Mucosa of rectum (tissue), 2 donors: Measurements from ENCODE around the gene GPR78.

Experiments
- H3K27ac ChIP-seq, 2 donors: one replicate each; pipeline ENCODE4 v1.7.0; 2013; ENCODE audit warnings: inconsistent platforms in 2 of 2, low read depth in 2 of 2, low read length in 2 of 2
- H3K27me3 ChIP-seq, 2 donors: one replicate each; pipeline ENCODE4 v1.7.0; 2013; ENCODE audit warnings: low read length in 2 of 2; ENCODE audit not compliant: control insufficient read depth in 2 of 2, insufficient read depth in 2 of 2
- H3K36me3 ChIP-seq, 2 donors: one replicate each; pipeline ENCODE4 v1.7.0; 2013; ENCODE audit warnings: low read length in 2 of 2; ENCODE audit not compliant: control insufficient read depth in 2 of 2, insufficient read depth in 2 of 2
- H3K4me1 ChIP-seq, 2 donors: one replicate each; pipeline ENCODE4 v1.7.0; 2013; ENCODE audit warnings: low read length in 2 of 2, mild to moderate bottlenecking in 1 of 2; ENCODE audit not compliant: control insufficient read depth in 2 of 2, insufficient read depth in 2 of 2
- H3K4me3 ChIP-seq, 2 donors: one replicate each; pipeline ENCODE4 v1.7.0; 2013; ENCODE audit warnings: low read length in 2 of 2
- H3K9ac ChIP-seq, 2 donors: one replicate each; pipeline ENCODE4 v1.7.0; 2013; ENCODE audit warnings: low read length in 2 of 2, low read depth in 1 of 2, mild to moderate bottlenecking in 1 of 2
- H3K9me3 ChIP-seq, 2 donors: one replicate each; pipeline ENCODE4 v1.7.0; 2013; ENCODE audit warnings: low read length in 2 of 2; ENCODE audit not compliant: control insufficient read depth in 2 of 2
- donor health status: healthy.
- donor health status: Normal muscosa, but diverticular disease.

GPR78 gene

DNA sequence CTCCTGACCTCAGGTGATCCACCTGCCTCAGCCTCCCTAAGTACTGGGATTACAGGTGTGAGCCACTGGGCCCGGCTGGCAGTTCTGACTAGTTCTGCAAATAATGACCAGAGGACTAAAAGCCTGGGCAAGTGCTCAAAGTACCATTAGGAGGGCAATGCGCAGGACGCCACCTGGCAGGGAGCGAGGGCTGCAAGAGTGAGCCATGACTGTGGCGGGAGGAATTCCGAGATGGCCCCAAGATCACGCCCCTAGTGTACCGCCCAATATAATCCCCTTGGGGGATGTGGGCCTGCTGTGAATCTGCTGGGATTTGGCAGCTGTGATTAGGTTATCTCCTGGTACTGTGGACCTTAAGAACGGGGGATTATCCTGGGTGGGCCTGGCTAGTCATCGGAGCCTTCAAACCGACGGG is 26.2 kb upstream of the GPR78 start:
- Histone ChIP-seq H3K36me3 (no peaks in the 10 kb centered on the region), H3K27ac (no peak overlapping the region), H3K27me3 (no peaks in the 10 kb centered on the region), H3K9me3 (no peaks in the 10 kb centered on the region), H3K4me1 (no peaks in the 10 kb centered on the region), H3K4me3 (no peak overlapping the region), H3K9ac (no peak overlapping the region)

GRCh38 chr4:8554555-8555100 is 25.6 kb upstream of the GPR78 start:
- no peak overlapping the region for H3K9ac ChIP-seq

GRCh38 chr4:8555716-8556115 is 24.5 kb upstream of the GPR78 start:
- Histone ChIP-seq H3K9me3 (no peaks in the 10 kb centered on the region), H3K4me3 (no peak overlapping the region), H3K9ac (no peak overlapping the region), H3K36me3 (no peaks in the 10 kb centered on the region), H3K4me1 (no peaks in the 10 kb centered on the region), H3K27me3 (no peaks in the 10 kb centered on the region), H3K27ac (no peak overlapping the region)

More at GRCh38 chr4:8554555-8555100, 25.6 kb upstream of the GPR78 start:
- Histone ChIP-seq H3K4me3 (no peak overlapping the region), H3K9me3 (no peaks in the 10 kb centered on the region), H3K4me1 (no peaks in the 10 kb centered on the region), H3K27me3 (no peaks in the 10 kb centered on the region), H3K36me3 (no peaks in the 10 kb centered on the region), H3K27ac (no peak overlapping the region)

GRCh38 chr4:8556341-8557150 is 23.6 kb upstream of the GPR78 start:
- Histone ChIP-seq H3K4me3 (no peak overlapping the region), H3K36me3 (no peaks in the 10 kb centered on the region), H3K9me3 (no peaks in the 10 kb centered on the region), H3K4me1 (no peaks in the 10 kb centered on the region), H3K27ac (no peak overlapping the region), H3K27me3 (no peaks in the 10 kb centered on the region), H3K9ac (no peak overlapping the region)

- no peaks in the 10 kb centered on the region for H3K36me3 ChIP-seq
- no peaks in the 10 kb centered on the region for H3K27me3 ChIP-seq
- no peaks in the 10 kb centered on the region for H3K4me1 ChIP-seq
- no peak overlapping the region for H3K9ac ChIP-seq
- H3K27ac ChIP-seq, result no peak overlapping the region
- H3K4me3 ChIP-seq, result no peak overlapping the region
- H3K9me3 ChIP-seq, result no peaks in the 10 kb centered on the region
These were observed 22.8 kb upstream of the GPR78 start for GRCh38 chr4:8557151-8558076.

GRCh38 chr4:8558080-8558960 is 21.9 kb upstream of the GPR78 start:
- H3K36me3 ChIP-seq, result no peaks in the 10 kb centered on the region
- H3K4me1 ChIP-seq, result no peaks in the 10 kb centered on the region
- no peaks in the 10 kb centered on the region for H3K27me3 ChIP-seq
- no peak overlapping the region for H3K9ac ChIP-seq
- no peak overlapping the region for H3K27ac ChIP-seq
- no peak overlapping the region for H3K4me3 ChIP-seq
- H3K9me3 ChIP-seq, result no peaks in the 10 kb centered on the region

GRCh38 chr4:8559011-8559410 is 21.2 kb upstream of the GPR78 start:
- Histone ChIP-seq H3K9ac (no peak overlapping the region), H3K27me3 (no peaks in the 10 kb centered on the region), H3K4me3 (no peak overlapping the region), H3K4me1 (no peaks in the 10 kb centered on the region), H3K9me3 (no peaks in the 10 kb centered on the region), H3K36me3 (no peaks in the 10 kb centered on the region), H3K27ac (no peak overlapping the region)

DNA sequence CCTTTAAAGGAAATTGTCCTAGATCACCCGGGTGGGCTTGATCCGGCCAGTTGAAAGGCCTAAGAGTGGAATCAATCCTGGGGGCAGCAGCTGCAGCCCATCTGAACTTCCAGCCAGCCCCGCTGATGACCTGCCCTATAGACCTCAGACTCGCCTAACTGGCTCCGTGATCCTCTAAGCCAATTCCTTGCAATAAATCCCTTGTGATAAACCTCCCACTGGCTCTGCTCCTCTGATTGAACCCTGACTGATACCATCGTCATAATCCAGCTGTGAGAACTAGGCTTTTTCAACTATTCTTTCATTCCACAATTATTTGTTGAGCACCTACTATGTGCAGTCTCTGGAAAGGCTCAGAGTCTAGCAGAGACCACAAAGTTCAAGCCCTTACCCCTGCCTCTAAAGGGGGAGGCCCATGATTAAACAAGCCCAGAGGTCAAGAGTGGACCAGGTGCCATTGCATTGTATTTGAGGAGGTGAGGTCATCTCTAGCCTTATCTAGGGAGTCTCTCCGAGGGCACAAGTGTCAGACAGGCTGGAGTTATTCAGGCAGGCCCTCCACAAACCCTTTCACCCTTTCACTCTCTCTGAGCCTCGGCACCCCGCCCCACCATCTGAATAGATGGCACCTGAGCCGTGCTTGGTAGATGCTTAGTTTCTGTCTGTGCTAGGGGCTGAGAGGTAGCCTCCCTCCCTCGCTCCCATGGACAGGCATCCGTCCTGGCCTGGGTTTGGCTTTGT is 20.5 kb upstream of the GPR78 start:
- Histone ChIP-seq H3K9ac (no peak overlapping the region), H3K27me3 (no peaks in the 10 kb centered on the region), H3K27ac (no peak overlapping the region), H3K4me1 (no peaks in the 10 kb centered on the region), H3K36me3 (no peaks in the 10 kb centered on the region), H3K9me3 (no peaks in the 10 kb centered on the region), H3K4me3 (no peak overlapping the region)
